ENCODE results near the gene LRPPRC. TPM values are rescaled to one million over a fixed set of nuclear protein-coding genes. Genes with fewer than 3 reads are reported as not detected.

Gene LRPPRC
- total RNA-seq (100 to 1,000 TPM; 100 to 198 (median 109) TPM), polyA plus RNA-seq (10 to 100 TPM; 47.3 to 80.4 (median 67.4) TPM)
- long read RNA-seq, donor 1, full-length matches to known transcripts = 64 of 101 reads
- long read RNA-seq, donor 1, partial matches to known transcripts = 28 of 101 reads
- long read RNA-seq, donor 1, other reads (novel, unspliced or antisense) = 9 of 101 reads
- long read RNA-seq, donor 2, full-length matches to known transcripts = 87 of 155 reads
- long read RNA-seq, donor 2, partial matches to known transcripts = 40 of 155 reads
- long read RNA-seq, donor 2, other reads (novel, unspliced or antisense) = 28 of 155 reads

GRCh38 chr2:43995733-43996533 is at the start of gene LRPPRC:
LRPPRC (minus strand) TSS chr2:43995989; CDS start chr2:43995947, 42 bp downstream.
- Histone ChIP-seq H3K4me3 (peak within 1 kb of the TSS; percentile 100), H3K27me3 (ENCODE audit: insufficient read depth in 3 of 3, low read length in 2 of 3) (no peaks in the 10 kb centered on the region), H3K27ac (peak within 1 kb of the TSS; percentile 90), H3K4me1 (peaks cover 24% of the 10 kb centered on the region), H3K9me3 (no peaks in the 10 kb centered on the region), H3K36me3 (ENCODE audit: insufficient read depth in 1 of 2, low read depth in 1 of 2) (peaks cover 12 to 17% of the 10 kb centered on the region in 2 donors)
- peak; percentile 93 to 96 for DNase-seq
- 0 to 1% (median 0%) methylated on average over 50 to 64 of the region's 64 CpGs for WGBS, 3 donors
- intact Hi-C loops (cut with DNase I) = no loop called here
- peak; percentile 98 to 99 (median 98) for ATAC-seq
- TF ChIP-seq CTCF (IDR thresholded peaks at IDR 0.05) = no peak

GRCh38 chr2:44045061-44045460 is 49.3 kb upstream of the LRPPRC start:
- intact Hi-C loops (cut with DNase I) = loop anchor here (2.0 to 10.0 kb wide), 3 partner anchors 246 to 910 kb away; no protein-coding TSS in a partner anchor
- DNase-seq = no peak
- WGBS, 3 donors = 60 to 80% (median 72%) methylated on average over 2 to 3 of the region's 3 CpGs
- H3K9me3 ChIP-seq = no peaks in the 10 kb centered on the region
- no peak for ATAC-seq
- H3K27ac ChIP-seq = no peak overlapping the region
- no peak overlapping the region for H3K4me3 ChIP-seq
- H3K27me3 ChIP-seq (ENCODE audit: insufficient read depth in 3 of 3, low read length in 2 of 3) = no peaks in the 10 kb centered on the region
- no peaks in the 10 kb centered on the region for H3K36me3 ChIP-seq (ENCODE audit: insufficient read depth in 1 of 2, low read depth in 1 of 2)
- peaks cover 6% of the 10 kb centered on the region for H3K4me1 ChIP-seq
- TF ChIP-seq CTCF (IDR thresholded peaks at IDR 0.05) = no peak

- no peaks in the 10 kb centered on the region for H3K27me3 ChIP-seq (ENCODE audit: insufficient read depth in 3 of 3, low read length in 2 of 3)
- 1 to 3% (median 2%) methylated on average over 10 of the region's 10 CpGs for WGBS, 3 donors
- peaks cover 6% of the 10 kb centered on the region for H3K4me1 ChIP-seq
- peak; percentile 99 to 100 (median 100) for ATAC-seq
- H3K36me3 ChIP-seq (ENCODE audit: insufficient read depth in 1 of 2, low read depth in 1 of 2) = no peaks in the 10 kb centered on the region
- TF ChIP-seq CTCF (IDR thresholded peaks at IDR 0.05) = peak; percentile 90
- no peak overlapping the region for H3K4me3 ChIP-seq
- no peaks in the 10 kb centered on the region for H3K9me3 ChIP-seq
- intact Hi-C loops (cut with DNase I) = loop anchor here (2.0 to 10.0 kb wide), 4 partner anchors 246 to 910 kb away; no protein-coding TSS in a partner anchor
- H3K27ac ChIP-seq = peak overlapping the region; percentile 61
- peak; percentile 84 to 94 for DNase-seq
Measured at GRCh38 chr2:44044281-44044720, 48.5 kb upstream of the LRPPRC start.

- Histone ChIP-seq H3K4me1 (peaks cover 6% of the 10 kb centered on the region), H3K27me3 (ENCODE audit: insufficient read depth in 3 of 3, low read length in 2 of 3) (no peaks in the 10 kb centered on the region), H3K27ac (no peak overlapping the region), H3K36me3 (ENCODE audit: insufficient read depth in 1 of 2, low read depth in 1 of 2) (no peaks in the 10 kb centered on the region), H3K9me3 (no peaks in the 10 kb centered on the region), H3K4me3 (no peak overlapping the region)
- no peak for DNase-seq
- 83 to 86% (median 85%) methylated on average over 3 of the region's 3 CpGs for WGBS, 3 donors
- no peak for ATAC-seq
- no peak for TF ChIP-seq CTCF (IDR thresholded peaks at IDR 0.05)
- intact Hi-C loops (cut with DNase I) = loop anchor here (5.0 to 10.0 kb wide), 3 partner anchors 252 to 914 kb away; no protein-coding TSS in a partner anchor
Measured at GRCh38 chr2:44040365-44040764, 44.6 kb upstream of the LRPPRC start.

All from psoas muscle (tissue), 8 donors.